ENCODE measurements around the gene LYZL6.

The LYZL6 gene

GRCh38 chr17:35943537-35943936, at the start of gene LYZL6:
Gene LYZL6, minus strand, starts transcription at chr17:35943713. Its CDS starts 4,357 bp downstream, at chr17:35939356.
- no peak for DNase-seq (ENCODE audit: extremely low read depth in 1 of 2, low read depth in 1 of 2)

DNA sequence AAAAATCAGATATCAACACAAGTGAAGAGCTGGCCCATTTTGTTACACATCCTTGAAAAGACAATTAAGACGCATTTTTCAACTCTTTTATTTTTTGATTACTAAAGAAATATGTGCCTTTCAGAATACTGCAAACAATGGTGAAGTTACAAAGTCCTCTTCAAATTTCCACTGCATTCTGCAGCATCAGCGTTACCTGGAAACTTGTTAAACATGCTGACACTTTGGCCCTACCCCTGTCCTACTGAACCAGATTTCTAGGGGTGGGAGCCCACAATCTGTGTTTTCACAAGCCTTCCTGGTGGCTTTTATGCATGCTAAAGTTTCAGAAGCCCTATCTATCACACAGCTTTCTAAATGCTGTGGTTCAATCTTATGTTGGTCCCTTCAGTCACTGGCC, 47.6 kb upstream of the LYZL6 start:
- DNase-seq (ENCODE audit: extremely low read depth in 1 of 2, low read depth in 1 of 2): no peak

DNA sequence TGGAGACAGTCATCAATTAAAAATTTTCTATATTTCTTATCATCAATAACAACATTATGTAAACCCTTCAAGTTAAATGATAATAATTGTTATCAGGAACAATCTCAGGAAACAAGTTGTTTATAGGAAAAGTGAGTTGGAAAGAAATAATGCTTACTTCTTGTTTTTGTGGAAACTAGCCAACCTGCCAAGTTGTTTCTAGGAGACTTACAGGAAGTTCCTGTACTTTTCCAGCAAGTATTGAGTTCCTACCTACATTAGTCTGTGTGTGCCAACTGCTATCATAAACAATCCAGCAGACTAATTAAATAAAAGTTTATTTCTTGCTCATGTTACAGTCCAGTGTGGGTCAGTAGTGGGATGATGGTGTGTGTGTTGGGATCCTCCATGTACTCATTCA, 44.7 kb upstream of the LYZL6 start:
- no peak for DNase-seq (ENCODE audit: extremely low read depth in 1 of 2, low read depth in 1 of 2)

- DNase-seq (ENCODE audit: extremely low read depth in 1 of 2, low read depth in 1 of 2): no peak
Observed at GRCh38 chr17:35986643-35987042, 43.1 kb upstream of the LYZL6 start, which contains the start of gene CCL14. Gene CCL14, minus strand, starts transcription at chr17:35986729. Its CDS starts 80 bp downstream, at chr17:35986649.

- no peak for DNase-seq (ENCODE audit: extremely low read depth in 1 of 2, low read depth in 1 of 2)
Observed at GRCh38 chr17:35984140-35984539, 40.6 kb upstream of the LYZL6 start.

- no peak for DNase-seq (ENCODE audit: extremely low read depth in 1 of 2, low read depth in 1 of 2)
Observed at GRCh38 chr17:35982409-35983191, 39.1 kb upstream of the LYZL6 start.

GRCh38 chr17:35981908-35982330, 38.4 kb upstream of the LYZL6 start:
- no peak for DNase-seq (ENCODE audit: extremely low read depth in 1 of 2, low read depth in 1 of 2)

DNA sequence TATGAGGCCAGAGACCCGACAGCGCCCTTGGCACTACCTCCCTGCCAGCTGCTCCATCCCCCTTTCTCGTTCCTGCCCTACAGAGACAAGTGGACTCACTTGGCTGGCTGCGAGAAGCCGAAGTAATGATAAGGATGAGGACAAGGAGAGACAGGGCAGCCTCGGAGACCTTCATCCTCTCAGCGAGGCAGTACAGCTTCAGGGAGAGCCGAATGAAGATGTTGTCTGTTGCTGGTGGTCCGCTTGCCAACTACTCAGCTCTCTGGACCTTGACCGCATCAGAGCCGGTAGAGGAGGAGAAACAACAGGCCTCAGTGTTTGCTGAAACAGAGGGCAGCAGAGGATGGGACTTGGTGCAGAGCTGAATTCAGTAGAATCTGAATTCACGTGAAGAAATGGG, 37.7 kb upstream of the LYZL6 start, which contains the start of gene CCL16:
Gene CCL16, minus strand, starts transcription at position 252 of the 400 bp plus-strand sequence. Its CDS starts 77 bp downstream, at position 175.
- no peak for DNase-seq (ENCODE audit: extremely low read depth in 1 of 2, low read depth in 1 of 2)

DNA sequence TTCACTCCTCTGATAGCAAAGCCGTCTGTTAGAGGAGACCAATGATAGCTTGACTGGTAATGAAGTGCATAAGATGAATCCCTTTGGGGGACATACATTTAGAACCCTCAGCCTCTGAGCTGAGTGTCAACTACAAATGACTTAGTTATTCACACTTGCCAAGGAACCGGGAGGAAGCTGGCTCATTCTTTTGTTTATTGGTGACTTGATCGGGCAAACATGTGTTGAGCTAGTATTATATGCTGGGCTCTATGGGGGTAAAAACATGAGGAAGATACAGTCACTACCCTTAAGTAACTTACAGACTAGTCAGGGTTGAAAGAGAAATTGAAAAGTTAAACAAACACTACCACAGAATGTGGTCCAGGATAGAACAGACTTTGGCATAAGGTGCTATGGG, 34.8 kb upstream of the LYZL6 start:
- DNase-seq (ENCODE audit: extremely low read depth in 1 of 2, low read depth in 1 of 2): no peak

GRCh38 chr17:35977509-35977908, 34.0 kb upstream of the LYZL6 start:
- DNase-seq (ENCODE audit: extremely low read depth in 1 of 2, low read depth in 1 of 2): no peak

GRCh38 chr17:35973333-35974260, 30.1 kb upstream of the LYZL6 start:
- no peak for DNase-seq (ENCODE audit: extremely low read depth in 1 of 2, low read depth in 1 of 2)

GRCh38 chr17:35972945-35973332, 29.4 kb upstream of the LYZL6 start:
- DNase-seq (ENCODE audit: extremely low read depth in 1 of 2, low read depth in 1 of 2): no peak

DNA sequence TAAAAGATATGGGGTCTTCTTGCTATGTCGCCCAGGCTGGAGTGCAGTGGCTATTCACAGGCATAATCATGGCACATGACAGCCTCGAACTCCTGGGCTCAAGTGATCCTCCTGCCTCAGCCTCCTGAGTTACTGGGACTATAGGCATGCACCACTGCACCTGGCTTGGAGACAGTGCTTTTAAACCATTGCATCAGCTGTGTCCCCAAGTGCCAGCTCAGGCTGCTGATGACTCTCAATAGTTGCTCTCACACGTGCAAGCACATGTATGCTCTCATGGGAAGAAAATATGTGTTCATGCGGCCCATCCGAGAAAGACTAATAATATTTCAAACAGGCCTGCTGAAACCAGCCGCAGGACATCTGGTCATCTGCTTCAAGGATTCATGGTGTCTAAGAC, 29.0 kb upstream of the LYZL6 start:
- DNase-seq (ENCODE audit: extremely low read depth in 1 of 2, low read depth in 1 of 2): no peak

DNA sequence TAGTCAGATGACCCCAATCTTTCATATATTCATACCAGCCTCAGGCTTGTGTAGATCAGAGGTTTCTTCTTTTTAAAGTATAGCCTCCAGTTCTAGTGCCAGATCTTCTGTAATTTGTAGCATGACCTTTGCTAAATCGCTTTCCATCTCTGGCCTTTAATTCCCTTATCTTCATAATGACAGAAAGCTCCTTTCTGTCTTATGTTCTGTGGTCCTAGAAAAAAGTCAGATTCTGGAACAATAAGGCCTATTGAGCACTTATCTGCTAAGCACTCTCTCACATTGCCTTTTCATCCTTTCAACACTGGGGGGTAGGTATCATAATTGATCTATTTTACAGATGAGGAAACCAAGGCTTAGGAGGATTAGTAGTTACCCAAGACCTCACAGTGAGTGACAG, 28.6 kb upstream of the LYZL6 start:
- no peak for DNase-seq (ENCODE audit: extremely low read depth in 1 of 2, low read depth in 1 of 2)

DNA sequence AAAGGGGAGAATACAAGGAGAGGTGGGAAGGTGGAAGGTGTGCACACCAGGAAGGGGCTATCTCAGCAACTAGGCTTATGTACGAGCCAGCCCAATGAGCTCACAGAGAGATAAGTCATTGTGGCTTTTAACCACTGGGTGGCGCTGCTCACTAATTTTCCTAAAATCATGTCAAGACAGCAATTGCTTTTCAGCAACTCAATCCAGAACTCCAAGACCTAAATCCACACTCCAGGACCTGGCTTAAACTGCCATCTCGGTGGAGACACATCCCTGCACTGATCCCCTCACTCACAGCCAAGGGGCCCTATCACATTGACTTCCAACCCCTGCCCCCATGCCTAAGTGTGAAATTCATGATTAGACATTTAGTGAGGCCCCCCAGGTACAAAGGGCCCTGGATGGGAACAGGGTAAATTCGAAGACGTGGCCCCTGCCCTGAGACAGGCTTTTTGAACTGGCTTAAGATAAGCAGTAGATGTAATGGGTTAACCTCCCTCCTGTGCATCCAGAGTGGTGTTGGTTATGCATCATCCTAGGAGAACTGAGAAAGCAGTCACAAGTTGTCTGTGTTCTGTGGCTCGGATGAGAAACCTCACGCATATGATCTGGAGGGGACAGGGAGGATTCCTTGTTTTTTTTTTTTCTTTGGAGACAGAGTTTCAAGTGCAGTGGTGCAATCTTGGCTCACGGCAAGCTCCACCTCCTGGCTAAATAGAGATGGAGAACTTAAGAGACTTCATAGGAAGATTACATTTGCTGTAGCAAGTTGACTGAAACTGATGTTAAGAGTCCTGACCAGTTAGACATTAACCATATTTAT, 26.3 kb upstream of the LYZL6 start:
- DNase-seq (ENCODE audit: extremely low read depth in 1 of 2, low read depth in 1 of 2): peak; percentile 46 to 54

- DNase-seq (ENCODE audit: extremely low read depth in 1 of 2, low read depth in 1 of 2): no peak
Observed at GRCh38 chr17:35968520-35969054, 25.1 kb upstream of the LYZL6 start.

DNA sequence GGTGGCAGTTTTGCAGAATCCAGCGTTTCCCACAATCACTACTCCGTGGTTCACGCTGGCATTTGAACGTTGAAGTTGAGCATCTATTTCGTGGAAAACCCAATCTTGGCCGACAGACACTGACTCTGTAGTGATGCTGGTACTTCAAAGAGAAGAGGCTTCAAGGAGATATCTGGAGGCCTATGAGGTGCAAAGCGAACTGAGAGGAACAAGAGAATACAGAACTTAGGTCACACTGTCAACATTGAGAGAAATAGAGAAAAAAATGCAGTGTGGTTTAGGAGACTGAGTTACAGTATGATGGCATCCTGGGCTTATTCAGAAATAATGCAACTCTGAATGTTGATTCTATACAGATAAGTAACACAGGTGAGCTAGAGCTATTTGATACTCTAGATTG, 21.8 kb upstream of the LYZL6 start:
- DNase-seq (ENCODE audit: extremely low read depth in 1 of 2, low read depth in 1 of 2): no peak

- DNase-seq (ENCODE audit: extremely low read depth in 1 of 2, low read depth in 1 of 2): no peak
Observed at GRCh38 chr17:35963663-35964062, 20.1 kb upstream of the LYZL6 start.

- no peak for DNase-seq (ENCODE audit: extremely low read depth in 1 of 2, low read depth in 1 of 2)
Observed at GRCh38 chr17:35953720-35954119, 10.2 kb upstream of the LYZL6 start.

DNA sequence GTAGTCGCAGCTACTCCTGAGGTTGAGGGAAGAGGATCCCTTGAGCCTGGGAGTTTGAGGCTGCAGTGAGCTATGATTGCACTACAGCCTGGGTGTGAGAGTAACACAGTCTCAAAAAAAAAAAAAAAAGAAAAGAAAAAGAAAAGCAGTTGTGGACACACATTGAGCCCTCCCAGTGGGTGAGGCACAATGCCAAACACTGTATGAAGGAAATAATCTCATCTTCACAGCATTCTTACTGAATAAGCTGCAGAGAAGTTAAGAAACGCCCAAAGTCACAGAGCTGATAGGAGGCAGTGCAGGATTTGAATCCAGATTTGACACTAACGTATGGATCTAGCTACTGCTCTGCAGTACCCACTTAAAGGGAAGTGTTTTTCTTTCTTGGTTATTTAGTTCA, 5.9 kb upstream of the LYZL6 start:
- DNase-seq (ENCODE audit: extremely low read depth in 1 of 2, low read depth in 1 of 2): no peak

DNA sequence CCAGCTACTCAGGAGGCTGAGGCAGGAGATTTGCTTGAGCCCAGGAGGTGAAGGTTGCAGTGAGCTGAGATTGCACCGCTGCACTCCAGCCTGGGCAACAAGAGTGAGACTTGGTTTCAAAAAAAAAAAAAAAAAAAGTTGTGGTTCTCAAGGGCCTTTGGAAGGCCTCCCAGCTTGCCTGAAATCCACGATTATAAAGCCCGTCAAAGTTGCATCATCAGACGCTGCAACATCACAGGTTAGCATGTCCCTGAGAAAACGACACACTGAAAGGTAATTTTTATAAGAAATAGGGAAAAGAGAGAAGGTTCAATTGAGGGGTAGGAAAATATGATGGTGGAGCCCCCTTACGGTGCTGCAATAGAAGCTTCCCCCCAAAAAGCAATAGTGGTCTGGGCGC, 4.6 kb upstream of the LYZL6 start:
- DNase-seq (ENCODE audit: extremely low read depth in 1 of 2, low read depth in 1 of 2): no peak
